ENCODE measurements around the gene MBD5.
A peak's percentile ranks its signal among the peaks of the same experiment; 100 is the strongest.

The MBD5 gene

DNA sequence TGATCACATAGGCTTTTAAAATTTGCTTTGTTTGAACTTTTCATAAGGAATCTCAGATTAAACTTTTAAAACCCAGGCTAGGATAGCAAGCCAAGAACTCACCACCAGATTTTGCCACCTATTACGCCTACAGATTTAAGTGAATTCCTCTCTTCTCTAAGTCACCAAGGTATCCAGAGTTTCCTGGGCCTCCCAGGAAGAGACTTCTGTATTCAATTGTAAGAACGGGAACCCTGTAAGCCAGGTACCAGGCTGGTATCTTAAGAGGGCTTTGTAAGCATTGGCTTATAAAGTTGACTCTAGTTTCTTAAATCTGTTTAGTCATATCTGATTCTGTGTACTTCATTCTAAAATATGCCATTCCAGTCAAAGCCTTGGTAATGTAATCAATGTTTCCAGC lies 285.1 kb downstream of the MBD5 start:
- no peak for FAIRE-seq

GRCh38 chr2:148317598-148317997 lies 296.7 kb downstream of the MBD5 start:
- FAIRE-seq, result no peak

- no peak for FAIRE-seq
Observed at GRCh38 chr2:148338541-148338940, 317.6 kb downstream of the MBD5 start.

DNA sequence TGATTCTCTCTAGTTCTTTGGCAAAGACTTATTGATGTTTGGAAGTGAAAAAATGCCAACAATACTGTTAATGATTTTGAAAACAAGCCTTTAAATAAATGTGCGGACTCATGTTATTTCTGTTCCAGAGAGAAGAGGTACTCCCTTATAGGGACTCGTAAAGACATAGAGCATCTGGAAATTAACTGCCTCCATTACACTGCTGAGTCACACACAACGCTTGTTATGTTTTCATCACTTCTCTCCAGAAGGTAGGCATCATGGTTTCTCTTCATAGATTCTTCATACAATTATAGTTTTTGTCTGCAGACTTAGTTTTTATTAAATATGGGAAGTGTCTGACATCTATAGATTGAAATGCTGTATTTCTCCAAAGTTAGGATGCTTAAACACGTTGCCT lies 321.2 kb downstream of the MBD5 start:
- no peak for FAIRE-seq

DNA sequence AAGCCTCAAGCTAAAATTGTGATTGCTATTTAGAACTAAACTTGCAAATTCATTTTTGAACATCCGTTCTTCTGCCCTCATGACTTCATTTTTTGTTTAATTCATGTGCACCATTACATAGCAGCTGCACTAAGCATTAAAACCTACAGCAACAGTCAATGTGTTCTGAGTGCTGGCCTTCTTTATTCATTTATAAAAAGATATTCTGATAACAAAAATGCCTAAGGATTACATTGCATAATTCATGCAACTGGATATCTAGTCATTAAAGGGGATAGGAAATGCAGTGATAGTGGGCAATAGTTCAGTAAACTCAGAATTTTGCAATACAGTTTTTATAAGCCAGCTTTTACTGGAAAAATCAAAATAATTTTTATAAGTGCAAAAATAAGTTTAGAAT lies 329.3 kb downstream of the MBD5 start:
- FAIRE-seq, result no peak

DNA sequence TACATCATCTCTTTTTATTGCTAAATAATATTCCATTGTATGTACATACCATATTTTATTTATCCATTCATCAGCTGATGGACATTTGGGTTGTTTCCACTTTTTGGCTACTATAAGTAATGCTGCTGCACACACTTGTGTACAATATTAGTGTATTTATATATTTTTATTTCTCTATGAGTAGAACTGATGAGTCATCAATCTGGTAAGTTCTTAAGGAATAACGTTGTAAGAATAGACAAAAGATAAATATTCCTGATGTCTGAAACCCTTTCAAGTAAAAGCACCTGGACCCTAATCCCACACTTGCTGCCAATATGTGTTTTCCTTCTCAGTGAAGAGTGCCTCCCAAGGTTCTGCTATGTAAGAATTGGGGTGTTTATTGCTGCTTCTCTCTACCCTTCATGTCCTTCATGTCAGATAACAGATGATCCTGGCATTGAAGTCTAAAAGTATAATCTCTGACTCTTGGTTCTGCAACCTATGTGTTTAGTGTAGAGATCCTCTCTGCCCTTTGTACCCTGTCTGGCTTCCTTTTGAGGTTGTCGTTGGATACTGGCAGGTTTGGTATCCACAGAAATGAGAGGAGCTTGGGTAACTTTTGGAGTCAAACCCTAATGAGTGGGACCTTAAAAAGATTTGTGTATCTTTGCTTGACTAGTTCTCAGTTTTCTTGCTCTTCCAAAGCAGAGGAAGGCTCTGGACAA lies 330.7 kb downstream of the MBD5 start:
- no peak for FAIRE-seq

- FAIRE-seq, result no peak
Observed at GRCh38 chr2:148358375-148358774, 337.5 kb downstream of the MBD5 start.

DNA sequence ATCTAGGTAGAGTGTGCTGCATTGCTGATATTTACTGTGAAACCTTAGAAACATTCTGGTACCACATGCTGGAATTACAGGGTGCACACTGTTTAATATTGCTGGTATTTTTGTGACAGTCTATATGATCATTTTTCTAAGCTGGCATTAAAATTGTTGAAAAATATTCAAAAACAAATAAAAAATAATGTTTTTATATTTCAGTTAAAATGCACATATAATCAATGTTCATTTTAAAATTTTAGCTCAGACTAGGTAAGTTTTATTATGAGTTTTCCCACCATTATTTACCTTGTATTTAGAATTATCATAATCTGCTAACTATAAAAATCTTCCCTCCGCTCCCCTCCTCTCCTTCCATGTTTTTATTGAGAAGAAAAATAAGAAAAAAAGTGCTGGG lies 339.8 kb downstream of the MBD5 start:
- FAIRE-seq, result no peak

GRCh38 chr2:148362144-148362796 lies 341.4 kb downstream of the MBD5 start:
- FAIRE-seq, result no peak

DNA sequence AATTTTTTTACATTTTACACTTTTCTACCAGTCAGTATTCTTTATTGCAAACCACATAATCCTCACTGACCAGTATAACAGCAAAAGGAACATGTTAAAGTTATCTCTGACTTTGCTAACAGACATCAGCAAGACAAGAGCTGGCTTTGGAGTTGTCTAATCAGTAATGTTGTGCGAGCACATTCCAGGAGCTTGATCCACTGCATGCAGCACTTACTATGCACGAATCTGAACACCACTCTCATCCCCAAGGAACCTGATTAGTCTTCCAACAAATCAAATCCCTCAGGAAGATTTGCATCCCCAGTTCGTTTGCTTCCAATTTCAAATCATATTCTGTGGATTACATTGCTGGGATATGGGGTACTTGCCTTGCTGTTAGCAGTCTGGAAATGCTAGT lies 354.3 kb downstream of the MBD5 start:
- no peak for FAIRE-seq

DNA sequence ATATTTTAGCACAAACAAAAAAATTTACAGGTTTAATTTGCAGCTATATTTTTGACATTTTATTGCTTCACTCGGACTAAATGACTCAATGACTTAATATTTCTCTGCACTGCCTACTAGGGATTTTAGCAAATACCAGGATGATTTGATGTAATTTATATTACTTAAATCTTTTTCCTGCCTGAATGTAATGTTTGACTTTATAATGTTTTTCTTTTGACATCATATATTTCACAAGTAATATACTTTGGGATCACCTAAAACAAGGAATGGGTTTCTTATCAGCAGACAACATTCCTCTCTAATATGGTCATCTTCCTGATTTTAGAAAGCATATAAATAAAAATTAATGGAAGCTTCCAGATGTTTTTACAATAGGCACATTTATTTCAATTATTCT lies 370.4 kb downstream of the MBD5 start:
- FAIRE-seq, result no peak

GRCh38 chr2:148402786-148403185 lies 381.9 kb downstream of the MBD5 start:
- FAIRE-seq, result no peak

DNA sequence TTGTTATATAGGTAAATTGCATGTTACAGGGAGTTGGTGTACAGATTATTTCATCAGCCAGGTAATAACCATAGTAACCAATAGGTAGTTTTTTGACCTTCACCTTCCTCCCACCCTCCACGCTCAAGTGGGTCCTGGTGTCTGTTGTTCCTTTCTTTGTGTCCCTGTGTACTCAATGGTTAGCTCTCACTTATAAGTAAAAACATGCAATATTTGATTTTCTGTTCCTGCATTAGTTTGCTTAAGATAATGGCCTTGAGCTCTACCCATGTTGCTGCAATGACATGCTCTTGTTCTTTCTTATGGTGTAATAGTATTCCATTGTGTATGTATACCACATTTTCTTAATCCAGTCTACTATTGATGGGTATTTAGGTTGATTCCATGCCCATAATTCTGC lies 390.0 kb downstream of the MBD5 start:
- no peak for FAIRE-seq

GRCh38 chr2:148416248-148416647 lies 395.4 kb downstream of the MBD5 start:
- FAIRE-seq, result no peak

GRCh38 chr2:148430101-148430500 lies 409.2 kb downstream of the MBD5 start:
- FAIRE-seq, result no peak

DNA sequence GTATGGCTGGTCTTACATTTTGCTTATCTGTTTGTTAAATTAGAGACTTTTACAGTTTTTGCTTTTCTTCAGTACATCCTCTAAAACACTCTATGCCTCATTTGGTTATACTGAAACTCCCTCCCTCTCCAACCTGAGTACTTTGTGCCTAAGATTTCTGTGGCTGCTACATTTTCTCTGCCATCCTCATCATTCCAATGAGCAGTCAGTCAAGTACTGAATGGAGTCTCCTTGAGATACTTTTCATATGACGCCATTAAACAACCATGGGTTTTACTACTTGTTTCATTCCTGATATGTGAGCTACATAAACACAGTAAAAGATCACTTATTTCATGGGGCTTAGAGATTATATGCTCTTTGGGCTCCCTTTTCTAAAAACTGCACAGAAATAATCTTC lies 427.0 kb downstream of the MBD5 start:
- FAIRE-seq, result no peak

- FAIRE-seq, result no peak
Observed at GRCh38 chr2:148450531-148450930, 429.6 kb downstream of the MBD5 start.

DNA sequence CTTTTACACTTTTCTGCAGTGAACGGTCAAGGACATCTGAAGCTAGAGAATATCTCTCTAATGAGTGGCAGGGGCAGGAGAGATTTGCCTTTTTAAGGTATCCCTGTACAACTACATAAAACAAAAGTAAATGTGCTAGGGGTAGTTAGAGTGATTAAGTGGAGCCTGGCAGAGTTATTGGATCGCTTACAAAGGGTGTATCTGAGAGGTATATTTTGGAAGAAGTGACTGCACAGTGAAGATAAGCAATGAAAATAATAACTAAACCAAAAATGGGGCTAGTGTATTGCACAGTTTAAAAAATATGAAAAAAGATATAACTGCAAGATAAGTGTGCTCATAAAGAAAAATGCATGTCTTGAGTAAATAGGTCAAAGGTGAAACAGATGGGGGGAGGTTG lies 430.2 kb downstream of the MBD5 start:
- no peak for FAIRE-seq

- FAIRE-seq, result no peak
Observed at GRCh38 chr2:148455791-148456190, 434.9 kb downstream of the MBD5 start.

- FAIRE-seq, result no peak
Observed at GRCh38 chr2:148458171-148458570, 437.3 kb downstream of the MBD5 start.

- peak; percentile 17 for FAIRE-seq
Observed at GRCh38 chr2:148459377-148459778, 438.5 kb downstream of the MBD5 start.

DNA sequence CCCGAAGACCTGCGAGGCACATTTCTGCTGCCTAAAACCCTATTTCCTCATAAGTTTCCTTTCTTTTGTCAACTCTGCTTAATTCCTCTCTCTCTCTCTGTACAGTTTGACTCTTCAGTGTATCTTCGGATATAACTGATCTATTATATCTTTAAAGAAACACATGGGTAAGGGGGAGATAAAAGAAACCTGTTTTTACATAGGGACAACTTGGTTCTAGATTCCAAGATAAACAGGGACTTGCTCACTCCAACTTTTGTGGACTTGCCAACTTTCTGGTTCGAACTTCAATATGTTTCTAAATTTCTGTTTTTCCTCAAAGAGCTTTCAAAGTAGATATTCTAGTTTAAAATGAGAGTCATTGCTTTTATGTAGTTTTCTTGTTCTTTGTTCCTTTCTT lies 441.0 kb downstream of the MBD5 start:
- FAIRE-seq, result no peak

DNA sequence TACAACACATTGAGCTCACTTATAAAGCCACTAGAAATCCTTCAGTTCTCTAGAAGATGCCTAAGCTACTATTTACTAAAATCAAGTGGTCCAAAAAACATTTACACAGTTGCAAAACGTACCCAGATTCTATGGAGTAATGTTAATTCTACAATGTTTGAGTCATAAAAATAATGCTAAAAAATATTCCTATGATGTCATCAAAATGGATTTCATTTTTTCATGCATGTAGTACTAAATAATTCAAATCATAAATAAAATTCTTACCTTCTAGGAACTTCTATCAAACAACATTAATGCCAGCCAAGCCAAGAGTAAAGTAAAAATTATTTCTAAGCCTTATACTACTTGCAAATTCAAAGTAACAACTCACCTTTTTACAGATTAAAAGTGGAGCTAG lies 454.7 kb downstream of the MBD5 start:
- no peak for FAIRE-seq

DNA sequence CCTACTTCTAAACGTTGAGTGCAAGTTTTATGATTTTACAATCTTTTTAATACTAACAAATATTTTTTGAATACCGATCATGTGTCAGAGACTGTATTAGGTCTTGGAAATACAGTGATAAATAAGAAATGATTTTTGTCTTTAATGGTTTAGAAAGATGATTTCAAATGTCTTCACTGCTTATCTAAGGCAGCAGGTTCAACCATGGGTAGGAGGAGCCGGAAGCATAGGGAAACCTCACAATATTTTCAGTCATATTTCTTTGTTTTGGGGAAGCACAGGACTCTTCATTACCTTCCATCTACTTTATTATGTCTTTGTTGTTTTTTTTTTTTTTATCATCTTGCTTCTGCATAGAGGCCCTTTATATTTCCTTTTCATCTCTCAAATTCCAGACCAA lies 458.5 kb downstream of the MBD5 start:
- FAIRE-seq, result no peak

DNA sequence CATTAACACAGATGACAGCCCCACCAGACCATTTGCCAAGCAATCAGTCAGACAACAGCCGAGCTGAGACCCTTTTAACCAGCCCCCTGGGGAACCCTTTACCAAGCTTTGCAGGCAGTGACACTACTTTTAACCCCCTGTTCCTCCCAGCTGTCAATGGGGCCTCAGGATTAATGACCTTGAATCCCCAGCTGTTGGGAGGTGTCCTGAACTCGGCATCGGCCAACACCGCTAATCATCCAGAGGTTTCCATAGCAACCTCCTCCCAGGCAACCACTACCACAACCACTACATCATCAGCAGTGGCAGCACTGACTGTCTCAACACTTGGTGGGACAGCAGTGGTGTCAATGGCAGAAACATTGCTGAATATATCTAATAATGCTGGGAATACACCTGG lies 462.8 kb downstream of the MBD5 start:
- no peak for FAIRE-seq
